Measurements from ENCODE around the gene TMEM86B.

GRCh38 chr19:55229145-55229788 is 704 bp upstream of the TMEM86B start:
- TF ChIP-seq CTCF (optimal IDR thresholded peaks at IDR 0.05 in 1 of 3, IDR thresholded peaks at IDR 0.05 in 1 of 3, conservative IDR thresholded peaks at IDR 0.05 in 1 of 3; ENCODE audit: extremely low read depth in 1 of 3, insufficient read depth in 2 of 3, low read length in 3 of 3) (no peak), EZH2 (IDR thresholded peaks at IDR 0.05; ENCODE audit: low read length) (no peak)
